ENCODE results near the gene SEPTIN14.
"Not testable (repeated sequence)": the region's sequence is repeated elsewhere in the genome, so short reads cannot be mapped to it uniquely, and the experiment has no call there.

SEPTIN14 gene

GRCh38 chr7:55862652-55863051 is at the start of gene SEPTIN14:
Gene SEPTIN14 (minus strand): TSS chr7:55862752. CDS start chr7:55861996, 756 bp downstream.
- not testable (repeated sequence) for DNase-seq (ENCODE audit: low read depth)

DNA sequence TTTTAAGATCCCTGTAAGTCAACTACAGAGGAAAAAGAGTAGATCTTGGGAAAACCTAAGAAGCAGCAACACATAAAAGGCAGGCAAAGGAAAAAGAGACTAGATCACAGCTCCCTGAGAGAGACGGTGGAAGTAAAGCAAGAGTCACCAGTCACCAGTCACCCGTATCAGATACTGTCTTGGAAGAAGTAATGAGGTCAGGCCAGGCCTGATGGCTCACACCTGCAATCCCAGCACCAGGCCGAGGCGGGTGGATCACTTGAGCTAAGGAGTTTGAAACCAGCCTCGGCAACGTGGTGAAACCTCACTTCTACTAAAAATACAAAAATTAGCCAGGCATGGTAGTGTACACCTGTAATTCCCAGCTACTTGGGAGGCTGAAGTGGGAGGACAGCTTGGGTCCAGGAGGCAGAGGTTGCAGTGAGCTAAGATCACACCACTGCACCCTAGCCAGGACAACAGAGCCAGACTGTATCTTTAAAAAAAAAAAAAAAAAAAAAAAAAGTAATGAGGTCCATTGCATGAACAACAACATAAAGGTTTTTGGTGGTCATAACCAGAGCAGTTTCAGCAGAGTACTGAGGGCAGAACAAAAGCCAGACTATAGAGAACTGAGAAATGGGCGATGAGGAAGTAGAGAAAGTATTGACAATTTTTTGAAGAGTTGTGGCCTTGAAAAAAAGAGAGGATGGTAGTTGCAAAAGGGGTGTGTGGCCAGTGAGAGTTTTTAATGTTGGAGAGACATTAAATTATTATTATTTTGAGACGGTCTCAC is 41.6 kb upstream of the SEPTIN14 start:
- no peak for DNase-seq (ENCODE audit: low read depth)

DNA sequence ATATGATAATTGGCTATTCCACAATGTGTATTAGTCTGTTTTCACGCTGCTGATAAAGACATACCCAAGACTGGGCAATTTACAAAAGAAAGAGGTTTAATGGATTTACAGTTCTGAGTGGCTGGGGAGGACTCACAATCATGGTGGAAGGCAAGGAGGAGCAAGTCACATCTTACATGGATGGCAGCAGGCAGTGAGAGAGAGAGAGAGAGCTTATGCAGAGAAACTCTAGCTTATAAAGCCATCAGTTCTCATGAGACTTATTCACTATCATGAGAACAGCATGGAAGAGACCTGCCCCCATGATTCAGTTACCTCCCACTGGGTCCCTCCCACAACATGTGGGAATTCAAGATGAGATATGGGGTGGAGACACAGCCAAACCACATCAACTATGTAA is 38.5 kb upstream of the SEPTIN14 start:
- DNase-seq (ENCODE audit: low read depth) = not testable (repeated sequence)

GRCh38 chr7:55898287-55898686 is 35.7 kb upstream of the SEPTIN14 start:
- DNase-seq (ENCODE audit: low read depth) = no peak

GRCh38 chr7:55895021-55895420 is 32.5 kb upstream of the SEPTIN14 start:
- DNase-seq (ENCODE audit: low read depth) = no peak

DNA sequence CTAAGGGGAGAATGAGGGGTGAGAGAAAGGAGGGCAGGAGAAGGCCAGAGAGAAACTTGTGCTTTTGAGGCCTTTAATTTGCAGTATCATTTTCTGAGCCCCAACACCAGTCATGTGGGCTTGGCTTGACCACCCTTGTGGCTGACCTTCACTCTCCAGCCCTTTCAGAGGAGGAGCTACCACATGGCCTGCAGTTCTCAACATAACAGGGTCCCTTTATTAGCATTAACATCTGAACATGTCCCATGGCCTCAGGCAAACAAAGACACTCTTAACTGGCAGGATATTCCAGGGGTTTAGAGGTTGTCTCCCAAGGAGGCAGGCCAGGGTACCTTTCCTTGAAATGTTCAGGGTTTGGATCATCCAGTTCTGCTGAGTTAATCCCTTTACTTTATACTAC is 31.4 kb upstream of the SEPTIN14 start:
- DNase-seq (ENCODE audit: low read depth) = no peak

- DNase-seq (ENCODE audit: low read depth) = not testable (repeated sequence)
Measured at GRCh38 chr7:55888378-55888777, 25.8 kb upstream of the SEPTIN14 start.

DNA sequence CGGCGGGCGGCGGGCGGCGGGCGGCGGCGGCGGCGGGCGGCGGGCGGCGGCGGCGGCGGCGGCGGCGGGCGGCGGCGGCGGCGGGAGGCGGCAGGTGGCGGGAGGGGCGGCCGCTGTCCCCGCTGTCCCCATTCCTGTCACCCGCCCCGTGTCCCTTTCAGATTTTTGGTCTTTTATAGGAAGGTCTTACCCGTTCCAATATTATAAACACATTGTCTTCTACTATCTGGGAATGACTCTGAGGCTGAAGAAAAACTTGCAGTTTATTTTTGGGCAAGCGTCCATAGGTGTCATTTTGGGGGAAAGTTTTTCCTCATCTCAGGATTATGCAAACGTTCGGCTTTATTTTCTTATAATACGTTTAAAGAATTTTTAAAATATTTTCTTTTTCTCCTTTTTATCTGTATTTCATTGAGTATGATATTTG is 25.3 kb upstream of the SEPTIN14 start:
- DNase-seq (ENCODE audit: low read depth) = no peak

DNA sequence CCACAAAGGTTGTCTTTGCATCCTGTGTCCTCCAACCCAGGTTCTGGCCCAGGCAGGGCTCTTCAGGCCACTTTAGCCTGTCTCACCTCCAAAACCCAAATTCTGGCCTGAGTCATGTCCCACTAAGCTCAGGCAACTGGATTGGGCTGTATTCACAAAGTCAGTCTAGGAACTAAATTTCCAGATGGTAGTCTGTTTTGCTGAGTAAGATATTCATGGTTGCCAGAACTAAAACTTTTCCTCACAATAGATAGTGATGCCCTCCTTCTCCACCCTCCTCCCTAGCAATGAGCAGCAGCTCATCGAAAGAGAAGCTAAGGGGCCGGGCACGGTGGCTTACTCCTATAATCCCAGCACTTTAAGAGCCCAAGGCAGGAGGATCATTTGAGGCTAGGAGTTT is 21.8 kb upstream of the SEPTIN14 start:
- no peak for DNase-seq (ENCODE audit: low read depth)

GRCh38 chr7:55878691-55879090 is 16.1 kb upstream of the SEPTIN14 start:
- DNase-seq (ENCODE audit: low read depth) = no peak

- no peak for DNase-seq (ENCODE audit: low read depth)
Measured at GRCh38 chr7:55877308-55877707, 14.8 kb upstream of the SEPTIN14 start.

GRCh38 chr7:55873765-55874164 is 11.2 kb upstream of the SEPTIN14 start:
- no peak for DNase-seq (ENCODE audit: low read depth)

DNA sequence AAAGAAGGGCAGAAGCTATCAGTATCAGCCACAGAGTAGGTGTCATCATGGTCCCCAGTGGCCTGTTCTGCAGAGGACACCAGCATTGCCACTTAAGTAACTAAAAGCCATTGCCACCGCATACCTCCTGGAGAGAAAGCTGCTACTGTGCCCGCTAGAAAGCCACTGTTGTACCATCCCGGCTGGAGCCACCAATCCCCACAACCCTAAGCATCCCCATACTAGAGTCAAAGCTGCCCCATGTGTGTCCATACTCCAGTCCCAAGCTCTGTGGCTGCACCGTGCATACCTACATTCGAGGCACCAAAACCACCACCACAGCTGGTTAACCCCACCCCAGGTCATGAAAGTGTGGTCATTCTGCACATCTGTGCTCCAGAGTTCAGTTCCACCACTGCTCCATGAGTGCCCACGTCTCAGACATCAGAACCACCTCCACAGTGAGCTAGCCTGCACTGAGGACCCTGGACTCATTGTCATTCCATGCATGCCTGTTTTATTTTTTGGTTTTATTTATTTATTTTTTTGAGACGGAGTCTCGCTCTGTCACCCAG is 9.5 kb upstream of the SEPTIN14 start:
- no peak for DNase-seq (ENCODE audit: low read depth)

DNA sequence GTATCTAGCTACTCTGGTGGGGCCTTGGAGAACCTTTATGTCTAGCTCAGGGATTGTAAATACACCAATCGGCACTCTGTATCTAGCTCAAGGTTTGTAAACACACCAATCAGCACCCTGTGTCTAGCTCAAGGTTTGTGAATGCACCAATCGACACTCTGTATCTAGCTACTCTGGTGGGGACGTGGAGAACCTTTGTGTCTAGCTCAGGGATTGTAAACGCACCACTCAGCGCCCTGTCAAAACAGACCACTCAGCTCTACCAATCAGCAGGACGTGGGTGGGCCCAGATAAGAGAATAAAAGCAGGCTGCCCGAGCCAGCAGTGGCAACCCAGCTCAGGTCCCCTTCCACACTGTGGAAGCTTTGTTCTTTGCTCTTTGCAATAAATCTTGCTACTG is 6.4 kb upstream of the SEPTIN14 start:
- not testable (repeated sequence) for DNase-seq (ENCODE audit: low read depth)

- DNase-seq (ENCODE audit: low read depth) = not testable (repeated sequence)
Measured at GRCh38 chr7:55845164-55845563, 17.4 kb downstream of the SEPTIN14 start.

GRCh38 chr7:55838595-55838994 is 24.0 kb downstream of the SEPTIN14 start:
- DNase-seq (ENCODE audit: low read depth) = no peak

GRCh38 chr7:55827577-55827976 is 35.0 kb downstream of the SEPTIN14 start:
- no peak for DNase-seq (ENCODE audit: low read depth)

GRCh38 chr7:55818686-55819085 is 43.9 kb downstream of the SEPTIN14 start:
- no peak for DNase-seq (ENCODE audit: low read depth)

DNA sequence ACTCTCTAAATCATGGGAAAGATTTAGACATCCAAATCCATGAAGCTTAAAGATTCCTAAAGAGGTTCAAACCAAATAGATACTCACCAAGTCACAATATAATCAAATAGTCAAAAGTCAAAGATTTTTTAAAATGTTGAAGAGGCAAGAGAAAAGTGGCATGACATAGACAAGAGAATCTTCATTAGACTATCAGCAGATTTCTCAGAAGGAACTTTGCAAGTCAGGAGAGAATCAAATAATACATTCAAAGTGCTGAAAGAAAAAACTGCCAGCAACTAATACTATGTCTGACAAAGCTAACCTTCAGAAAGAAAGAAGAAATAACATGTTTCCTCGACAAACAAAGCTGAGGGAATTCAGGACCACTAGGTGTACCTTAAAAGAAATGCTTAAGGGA is 65.3 kb downstream of the SEPTIN14 start:
- DNase-seq (ENCODE audit: low read depth) = not testable (repeated sequence)

GRCh38 chr7:55794527-55794926 is 68.0 kb downstream of the SEPTIN14 start:
- no peak for DNase-seq (ENCODE audit: low read depth)

- DNase-seq (ENCODE audit: low read depth) = no peak
Measured at GRCh38 chr7:55792048-55792447, 70.5 kb downstream of the SEPTIN14 start.

GRCh38 chr7:55787796-55788195 is 74.8 kb downstream of the SEPTIN14 start:
- DNase-seq (ENCODE audit: low read depth) = no peak

DNA sequence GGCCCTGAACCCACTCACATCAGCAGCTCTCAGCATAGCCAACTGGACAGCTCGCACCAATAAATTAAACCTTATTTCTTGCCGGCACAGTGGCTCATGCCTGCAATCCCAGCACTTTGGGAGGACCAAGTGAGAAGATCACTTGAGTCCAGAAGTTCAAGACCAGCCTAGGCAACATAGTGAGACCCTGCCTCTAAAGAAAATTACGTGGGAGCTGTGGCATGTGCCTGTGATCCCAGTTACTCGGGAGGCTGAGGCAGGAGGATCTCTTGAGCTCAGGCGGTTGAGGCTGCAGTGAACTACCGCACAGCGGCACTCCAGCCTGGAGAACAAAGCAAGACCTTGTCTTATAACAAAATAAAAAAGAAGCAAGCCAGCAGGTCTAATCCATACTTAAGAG is 75.7 kb downstream of the SEPTIN14 start:
- DNase-seq (ENCODE audit: low read depth) = no peak

DNA sequence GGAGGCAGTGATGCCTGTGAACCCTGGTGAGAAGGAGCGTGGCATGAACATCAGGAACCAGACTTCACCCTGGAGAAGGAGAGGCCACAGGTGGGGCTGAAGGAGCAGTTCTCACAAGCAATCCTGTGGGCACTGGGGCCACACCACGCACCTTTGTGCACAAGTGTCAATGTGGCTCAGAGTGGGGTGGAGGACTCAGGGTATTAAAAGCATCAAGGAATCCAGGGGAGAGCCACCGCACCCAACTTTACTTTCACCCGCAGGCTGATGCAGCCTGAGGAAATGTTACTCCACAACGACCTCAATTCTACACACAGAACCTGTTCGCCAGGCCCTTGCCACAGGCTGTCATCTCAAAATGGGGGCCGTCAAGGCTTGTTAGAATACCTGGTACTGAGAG is 77.1 kb downstream of the SEPTIN14 start:
- DNase-seq (ENCODE audit: low read depth) = not testable (repeated sequence)
